ENCODE data around the gene RNU4-1. TPM values are rescaled to one million over a fixed set of nuclear protein-coding genes. Genes with fewer than 3 reads are reported as not detected.
"Not testable (repeated sequence)": the region's sequence is repeated elsewhere in the genome, so short reads cannot be mapped to it uniquely, and the experiment has no call there.

The RNU4-1 gene
- under 0.01 TPM in 2 replicates for total RNA-seq

DNA sequence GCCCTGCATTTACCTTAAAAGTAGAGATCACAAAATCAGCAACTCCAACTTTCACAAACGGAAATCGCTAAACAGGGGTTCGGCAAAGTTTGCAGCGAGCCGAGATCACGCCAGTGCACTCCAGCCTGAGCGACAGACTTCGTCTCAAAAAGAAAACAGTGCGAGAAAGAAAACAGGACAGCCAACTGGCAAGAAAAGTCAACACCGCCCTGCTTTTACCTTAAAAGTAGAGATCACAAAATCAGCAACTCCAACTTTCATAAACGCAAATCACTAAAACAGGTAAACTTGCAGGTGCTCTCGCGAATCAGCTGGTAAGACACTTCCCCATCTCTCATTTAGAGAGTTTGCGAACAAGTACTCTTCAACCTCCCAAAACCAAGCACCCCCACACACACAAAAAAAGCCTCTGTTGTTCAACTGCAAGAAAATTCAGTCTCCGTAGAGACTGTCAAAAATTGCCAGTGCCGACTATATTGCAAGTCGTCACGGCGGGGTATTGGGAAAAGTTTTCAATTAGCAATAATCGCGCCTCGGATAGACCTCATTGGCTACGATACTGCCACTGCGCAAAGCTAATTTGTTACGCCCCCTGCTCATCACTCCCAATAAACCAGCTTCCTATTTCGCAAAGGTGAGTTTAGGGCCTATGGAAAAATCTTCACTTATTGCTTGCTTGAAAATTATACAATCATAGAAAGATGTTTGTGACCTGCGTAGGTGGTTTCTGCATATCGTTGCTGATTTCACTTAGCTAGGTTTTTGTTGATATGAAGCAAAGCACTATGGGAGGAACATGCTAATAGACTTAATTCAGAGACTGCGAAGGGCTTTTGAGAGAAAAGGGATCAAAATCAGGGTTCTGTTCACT is at the start of gene RNU4-1:
Gene RNU4-1 (minus strand): TSS at position 577 of the 871 bp plus-strand sequence.
- DNase-seq (ENCODE audit: extremely low read depth, low read depth, low spot score) = peak; percentile 83

DNA sequence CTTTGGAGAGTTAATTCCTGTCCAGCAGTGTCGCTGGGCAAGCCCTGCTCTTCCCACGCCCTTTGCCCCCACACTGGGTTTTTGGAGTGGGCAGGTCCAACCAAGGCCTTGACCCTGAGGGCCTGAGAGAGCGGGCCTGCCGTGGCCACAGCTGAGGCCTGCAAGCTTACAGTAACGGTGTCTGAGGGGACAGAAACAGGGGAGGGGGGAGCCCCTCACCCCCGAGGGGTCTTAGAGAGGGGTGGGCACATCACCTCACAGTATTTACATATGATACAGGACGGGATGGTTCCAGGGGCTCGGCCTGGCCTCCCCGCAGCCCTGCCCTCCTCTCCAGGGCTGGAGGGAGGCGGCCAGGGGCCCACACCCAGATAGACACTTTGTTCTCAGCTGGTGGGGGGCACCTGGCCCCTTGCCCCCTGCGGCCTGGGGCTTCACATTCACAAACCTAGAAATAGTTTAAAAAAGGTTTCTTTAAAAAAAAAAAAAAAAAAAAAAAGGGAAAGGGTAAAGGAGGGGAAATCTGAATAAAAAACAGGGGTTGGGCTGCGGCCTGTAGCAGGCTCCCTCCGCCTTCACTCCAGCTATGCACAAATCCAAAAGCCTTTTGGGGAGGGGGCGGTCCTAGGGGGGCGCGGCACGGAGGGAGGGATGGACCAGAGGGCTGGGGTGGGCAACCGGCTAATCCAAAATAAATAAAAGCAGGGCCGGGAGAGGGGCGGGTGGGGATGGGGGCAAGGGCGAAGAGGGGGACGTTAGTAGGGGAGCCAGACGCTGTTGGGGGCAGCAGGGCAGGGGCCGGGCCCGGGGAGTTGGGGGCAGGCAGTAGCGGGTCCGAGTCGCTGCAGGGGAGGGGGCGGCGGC is 49.4 kb upstream of the RNU4-1 start:
- DNase-seq (ENCODE audit: extremely low read depth, low read depth, low spot score) = no peak

DNA sequence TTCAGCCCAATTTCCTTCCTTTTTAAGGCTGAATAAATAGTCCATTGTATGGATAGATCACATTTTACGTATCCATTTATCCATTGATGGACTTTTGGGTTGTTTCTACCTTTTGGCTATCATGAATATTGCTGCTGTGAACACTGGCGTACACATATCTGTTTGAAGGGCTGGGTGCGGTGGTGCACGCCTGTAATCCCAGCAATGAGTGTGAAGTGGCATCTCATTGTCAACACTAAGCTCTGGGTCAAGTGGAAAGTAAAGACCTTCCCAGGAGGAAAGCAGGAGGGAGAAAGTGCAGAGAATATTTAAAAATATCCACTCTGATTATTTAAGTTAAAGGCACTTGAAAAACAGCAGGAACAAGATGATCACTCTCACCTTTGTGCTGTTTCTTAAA is 46.2 kb upstream of the RNU4-1 start:
- DNase-seq (ENCODE audit: extremely low read depth, low read depth, low spot score) = no peak

DNA sequence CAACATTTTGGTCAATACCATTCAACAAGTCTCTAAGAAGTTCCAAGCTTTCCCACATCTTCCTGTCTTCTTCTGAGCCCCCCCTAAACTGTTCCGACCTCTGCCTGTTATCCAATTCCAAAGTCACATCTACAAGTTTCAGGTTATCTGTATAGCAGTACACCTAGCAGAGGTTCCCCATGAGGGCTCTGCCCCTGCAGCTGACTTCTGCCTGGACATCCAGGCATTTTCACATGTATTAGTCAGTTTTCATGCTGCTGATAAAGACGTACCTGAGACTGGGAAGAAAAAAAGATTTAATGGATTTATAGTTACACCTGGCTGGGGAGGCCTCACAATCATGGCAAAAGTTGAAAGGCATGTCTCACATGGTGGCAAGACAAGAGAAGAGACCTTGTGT is 44.7 kb upstream of the RNU4-1 start:
- no peak for DNase-seq (ENCODE audit: extremely low read depth, low read depth, low spot score)

DNA sequence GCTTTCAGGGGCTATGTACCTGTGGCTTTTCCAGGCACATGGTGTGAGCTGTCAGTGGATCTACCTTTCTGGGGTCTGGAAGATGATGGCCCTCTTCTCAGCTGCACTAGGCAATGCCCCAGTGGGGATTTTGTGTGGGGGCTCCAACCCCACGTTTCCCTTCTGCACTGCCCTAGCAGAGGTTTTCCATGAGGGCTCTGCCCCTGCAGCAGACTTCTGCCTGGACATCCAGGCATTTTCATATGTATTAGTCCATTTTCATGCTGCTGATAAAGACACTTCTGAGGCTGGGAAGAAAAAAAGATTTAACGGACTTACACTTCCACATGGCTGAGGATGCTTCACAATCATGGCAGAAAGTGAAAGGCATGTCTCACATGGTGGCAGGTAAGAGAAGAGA is 43.4 kb upstream of the RNU4-1 start:
- DNase-seq (ENCODE audit: extremely low read depth, low read depth, low spot score) = not testable (repeated sequence)

DNA sequence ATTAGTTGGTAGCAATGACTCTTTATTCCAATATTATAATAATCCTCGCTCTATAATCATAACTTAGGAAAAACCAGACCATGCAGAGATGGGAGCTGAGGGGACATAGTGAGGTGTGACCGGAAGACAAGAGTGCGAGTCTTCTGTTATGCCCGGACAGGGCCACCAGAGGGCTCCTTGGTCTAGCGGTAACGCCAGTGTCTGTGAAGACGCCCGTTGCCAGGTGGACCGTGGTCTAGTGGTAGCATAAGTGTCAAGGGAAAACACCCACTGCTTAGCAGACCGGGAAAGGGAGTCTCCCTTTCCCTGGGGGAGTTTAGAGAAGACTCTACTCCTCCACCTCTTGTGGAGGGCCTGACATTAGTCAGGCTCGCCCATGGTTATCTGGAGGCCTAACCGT is 42.4 kb upstream of the RNU4-1 start:
- DNase-seq (ENCODE audit: extremely low read depth, low read depth, low spot score) = not testable (repeated sequence)

DNA sequence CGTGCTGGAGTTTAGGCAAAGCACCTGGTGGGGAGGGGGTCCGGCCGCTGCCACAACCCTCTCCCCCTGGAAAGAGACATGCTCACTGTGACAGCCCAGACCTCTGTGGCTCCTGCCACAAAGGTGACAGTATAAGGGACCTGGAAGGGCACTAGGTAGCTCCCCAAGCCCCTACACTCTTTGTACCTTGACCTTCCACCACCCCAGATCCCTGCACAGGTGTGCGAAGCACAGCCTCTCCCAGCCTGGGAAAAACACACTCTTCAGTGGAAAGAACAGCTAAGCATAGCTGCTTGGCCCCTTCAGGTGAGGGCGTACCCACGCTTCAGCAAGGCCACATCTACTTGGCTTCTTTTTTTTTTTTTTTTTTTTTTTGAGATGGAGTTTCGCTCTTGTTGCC is 39.5 kb upstream of the RNU4-1 start:
- DNase-seq (ENCODE audit: extremely low read depth, low read depth, low spot score) = no peak

DNA sequence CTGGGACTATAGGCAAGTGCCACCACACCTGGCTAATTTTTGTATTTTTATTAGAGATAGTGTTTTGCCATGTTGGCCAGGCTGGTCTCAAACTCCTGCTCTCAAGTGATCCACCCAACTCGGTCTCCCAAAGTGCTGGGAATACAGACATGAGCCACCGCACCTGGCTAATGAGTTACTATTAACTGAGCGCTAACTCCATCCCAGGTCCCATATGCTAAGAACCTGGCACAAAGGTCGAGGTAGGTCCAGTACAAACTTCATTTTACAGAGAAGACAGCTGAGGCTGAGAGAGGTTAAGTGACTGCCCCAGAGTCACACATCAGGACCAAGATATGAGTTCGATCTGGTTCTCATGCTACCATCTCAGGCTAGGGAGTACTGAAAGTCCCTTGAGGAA is 39.0 kb upstream of the RNU4-1 start:
- no peak for DNase-seq (ENCODE audit: extremely low read depth, low read depth, low spot score)

DNA sequence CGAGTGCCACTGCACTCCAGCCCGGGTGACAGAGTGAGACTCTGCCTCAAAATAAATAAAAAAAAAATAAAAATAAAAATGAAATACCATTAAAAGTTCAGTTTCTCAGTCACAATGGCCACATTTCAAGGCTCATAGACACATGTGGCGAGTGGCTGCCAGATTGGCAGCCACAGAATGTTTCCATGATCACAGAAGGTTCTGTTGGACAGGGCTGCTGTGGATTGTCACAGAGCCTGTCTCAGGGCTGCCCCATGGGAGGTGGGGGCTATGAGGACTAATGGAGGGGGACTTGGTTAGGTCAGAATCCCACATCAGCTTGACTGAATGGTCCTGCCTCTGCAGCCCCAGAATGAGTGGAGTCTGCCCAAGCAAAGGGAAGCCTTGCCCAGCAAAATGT is 38.4 kb upstream of the RNU4-1 start:
- no peak for DNase-seq (ENCODE audit: extremely low read depth, low read depth, low spot score)

DNA sequence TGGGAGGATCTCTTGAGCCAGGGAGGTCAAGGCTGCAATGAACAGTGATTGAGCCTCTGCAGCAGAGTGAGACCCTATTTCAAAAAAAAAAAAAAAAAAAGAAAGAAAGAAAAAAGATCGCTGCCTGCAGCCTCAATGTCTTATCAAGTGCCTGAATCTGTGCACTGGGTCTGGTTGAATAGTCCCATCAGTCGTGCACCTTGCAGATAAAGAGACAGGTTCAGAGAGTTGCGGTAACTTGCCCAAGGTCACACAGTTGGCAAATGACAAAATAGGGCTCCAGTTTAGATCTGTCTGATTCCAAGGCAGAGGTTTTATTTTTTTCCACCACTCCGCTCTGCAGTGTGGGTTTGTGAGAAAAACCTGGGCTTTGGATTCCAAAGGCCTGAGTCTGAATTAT is 35.2 kb upstream of the RNU4-1 start:
- DNase-seq (ENCODE audit: extremely low read depth, low read depth, low spot score) = no peak

DNA sequence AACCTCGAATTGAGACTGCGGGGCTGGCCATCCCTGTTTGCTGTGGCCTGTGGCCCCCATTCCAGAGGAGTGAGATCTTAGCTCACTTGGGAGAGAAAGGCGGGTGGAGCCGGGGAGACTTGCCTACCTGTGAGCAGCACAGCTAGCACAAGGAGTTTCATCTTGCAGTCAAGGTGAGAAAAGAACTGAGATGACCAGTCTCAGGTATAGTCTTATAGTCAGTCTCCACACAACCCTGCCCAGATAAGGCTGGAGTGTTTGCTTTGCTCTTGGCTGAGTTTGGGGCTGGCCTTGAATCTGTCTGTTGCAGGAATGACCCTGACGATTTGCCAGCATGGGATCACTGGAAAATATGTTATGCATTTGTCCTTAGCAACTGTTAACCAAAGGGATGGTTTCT is 34.6 kb upstream of the RNU4-1 start, which contains the start of gene PLA2G1B:
Gene PLA2G1B (minus strand): TSS at position 187 of the 400 bp plus-strand sequence. CDS start 26 bp downstream, at position 161.
- no peak for DNase-seq (ENCODE audit: extremely low read depth, low read depth, low spot score)

DNA sequence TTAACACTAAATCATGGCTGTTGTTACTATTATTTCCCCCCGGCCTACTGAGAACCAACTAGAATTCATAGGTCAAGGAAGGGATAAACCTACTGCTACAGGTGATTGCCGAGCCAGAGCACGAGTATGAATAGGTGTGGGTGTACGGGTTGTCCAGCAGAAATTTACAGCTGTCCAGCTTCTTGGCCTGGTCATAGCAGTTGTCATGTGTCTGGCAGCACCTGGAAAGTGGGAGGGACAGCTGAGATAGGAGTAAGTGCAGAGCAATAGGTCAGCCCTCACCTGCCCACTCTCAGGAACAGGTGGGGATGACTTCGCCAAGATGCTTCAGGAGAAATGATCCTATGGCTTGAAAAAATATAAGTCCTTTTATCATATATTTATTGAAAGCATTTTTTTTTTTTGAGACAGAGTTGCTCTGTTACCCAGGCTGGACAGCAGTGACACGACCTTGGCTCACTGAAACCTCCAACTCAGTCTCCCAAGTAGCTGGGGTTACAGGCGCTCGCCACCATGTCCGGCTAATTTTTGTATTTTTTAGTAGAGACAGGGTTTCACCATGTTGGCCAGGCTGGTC is 31.9 kb upstream of the RNU4-1 start:
- no peak for DNase-seq (ENCODE audit: extremely low read depth, low read depth, low spot score)

DNA sequence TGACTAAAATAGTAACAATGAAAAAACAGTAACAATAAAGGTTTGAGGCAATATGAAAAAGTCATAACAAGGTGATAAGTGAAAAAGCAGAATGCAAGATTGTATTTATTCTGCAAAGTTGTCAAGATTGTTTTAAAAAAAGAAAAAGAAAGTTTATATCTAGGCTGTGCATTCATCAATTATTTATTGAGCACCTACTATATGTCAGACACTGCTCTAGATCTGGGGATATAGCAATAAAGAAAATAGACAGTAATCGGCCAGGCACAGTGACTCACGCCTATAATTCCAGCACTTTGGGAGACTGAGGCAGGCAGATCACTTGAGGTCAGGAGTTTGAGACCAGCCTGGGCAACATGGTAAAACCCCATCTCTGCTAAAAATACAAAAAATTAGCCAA is 30.7 kb upstream of the RNU4-1 start:
- DNase-seq (ENCODE audit: extremely low read depth, low read depth, low spot score) = no peak

DNA sequence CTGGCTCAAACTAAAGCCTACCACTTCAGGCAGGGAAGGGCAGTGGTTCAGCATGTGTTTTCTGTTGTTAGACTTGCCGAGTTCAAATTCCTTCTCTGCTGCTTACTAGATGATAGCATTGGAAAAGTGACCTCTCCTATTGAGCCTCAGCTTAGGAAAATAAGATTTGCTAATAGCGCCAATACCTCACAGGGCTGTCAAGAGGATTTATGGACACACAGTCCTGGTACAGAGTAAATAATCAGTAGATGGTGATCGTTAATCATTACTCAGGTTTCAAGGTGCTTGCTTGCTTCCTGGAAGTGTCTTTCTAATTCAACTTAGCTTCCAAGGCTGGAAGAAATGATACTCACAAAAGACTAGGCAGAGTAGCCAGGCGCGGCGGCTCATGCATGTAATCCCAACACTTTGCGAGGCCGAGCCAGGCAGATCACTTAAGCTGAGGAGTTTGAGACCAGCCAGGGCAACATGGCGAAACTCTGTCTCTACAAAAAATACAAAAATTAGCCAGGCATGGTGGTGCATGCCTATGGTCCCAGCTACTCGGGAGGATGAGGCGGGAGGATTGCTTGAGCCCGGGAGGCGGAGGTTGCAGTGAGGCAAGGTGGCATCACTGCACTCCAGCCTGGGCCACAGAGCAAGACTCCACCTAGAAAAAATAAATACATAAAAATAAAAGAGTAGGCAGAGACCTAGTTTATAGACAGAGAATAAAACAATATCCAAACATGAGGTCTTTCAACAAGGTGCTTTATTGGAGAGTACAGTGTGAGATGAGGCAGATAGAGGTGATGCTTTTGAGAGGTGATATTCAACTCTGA is 28.6 kb upstream of the RNU4-1 start:
- no peak for DNase-seq (ENCODE audit: extremely low read depth, low read depth, low spot score)

DNA sequence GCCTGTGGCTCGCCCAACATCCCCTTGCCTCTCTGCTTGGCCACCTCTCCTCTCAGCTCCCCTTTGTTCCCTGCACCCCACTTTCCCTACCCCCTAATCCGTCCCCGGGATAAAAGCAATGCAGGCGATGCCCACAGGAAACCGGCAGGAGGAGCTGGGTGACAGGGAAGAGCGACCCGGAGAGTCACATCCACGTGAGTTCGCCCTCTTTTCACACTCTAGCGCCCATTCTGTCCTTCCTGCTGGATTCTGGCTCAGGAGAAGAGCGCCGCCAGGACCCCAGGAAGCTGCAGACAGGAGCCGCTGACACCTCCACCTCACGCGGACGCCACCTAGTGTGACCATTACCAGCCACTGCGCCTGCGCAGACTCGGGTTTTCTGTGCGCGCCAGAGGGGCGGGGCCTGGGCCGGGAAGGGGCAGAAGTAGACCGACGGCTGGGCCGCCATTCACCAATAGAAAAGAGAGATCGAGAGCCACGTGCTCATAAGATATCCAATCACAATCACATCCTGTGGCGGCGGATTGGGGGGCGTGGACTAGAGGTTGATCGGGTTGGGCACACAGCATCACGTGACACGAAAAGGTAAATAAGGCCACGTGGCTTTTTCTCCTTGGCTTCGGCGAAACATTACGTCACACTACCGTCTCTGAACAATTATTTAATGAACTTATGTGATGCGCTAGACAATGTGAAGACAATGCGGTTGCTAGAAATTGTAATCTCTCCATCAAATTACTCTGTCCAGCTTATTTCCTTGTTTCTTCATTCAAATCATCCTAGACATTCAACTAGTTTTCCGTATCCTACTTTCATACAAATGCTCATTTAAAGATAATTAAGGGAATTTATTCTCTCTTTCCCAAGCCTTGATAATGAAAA is 24.4 kb upstream of the RNU4-1 start:
- peak; percentile 94 for DNase-seq (ENCODE audit: extremely low read depth, low read depth, low spot score)

DNA sequence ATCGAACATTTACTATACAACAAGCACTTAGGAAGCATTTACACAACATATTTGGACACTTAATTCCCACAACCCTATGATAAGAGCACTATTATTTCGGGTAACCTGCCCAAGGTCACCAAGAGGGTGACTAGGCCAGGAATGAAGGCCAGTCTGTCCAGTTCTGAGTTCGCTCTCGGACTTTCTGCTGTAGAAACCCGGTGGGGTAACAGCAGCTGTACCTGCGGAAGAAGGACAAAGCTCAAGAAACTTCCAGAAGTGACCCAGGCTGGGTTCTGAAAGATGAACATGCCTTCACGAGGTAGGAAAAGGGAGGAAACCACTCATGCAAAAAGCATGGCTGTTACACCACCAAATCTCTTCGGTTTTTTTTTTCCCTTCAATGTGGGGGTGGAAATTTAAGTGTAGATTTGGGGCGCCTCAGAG is 23.8 kb upstream of the RNU4-1 start:
- no peak for DNase-seq (ENCODE audit: extremely low read depth, low read depth, low spot score)

DNA sequence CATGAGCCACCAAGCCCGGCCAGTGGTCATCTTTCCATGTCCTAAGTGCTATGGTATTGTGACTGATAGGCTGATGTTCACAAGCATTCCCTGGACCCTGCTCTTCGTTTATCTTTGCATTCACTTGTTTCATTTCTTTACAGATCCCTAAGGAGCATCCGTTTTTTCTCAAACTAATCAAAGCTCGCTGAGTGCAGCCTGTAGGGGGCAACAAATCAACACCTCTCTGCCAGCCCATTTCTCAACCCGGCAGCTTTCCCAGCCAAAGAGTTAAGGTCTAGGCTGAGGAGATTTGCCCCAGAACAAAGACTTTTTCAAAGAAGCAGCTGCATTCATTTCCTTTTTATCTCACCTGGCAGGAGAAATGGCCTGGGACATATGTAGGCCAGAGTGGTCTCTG is 21.2 kb upstream of the RNU4-1 start:
- DNase-seq (ENCODE audit: extremely low read depth, low read depth, low spot score) = no peak

DNA sequence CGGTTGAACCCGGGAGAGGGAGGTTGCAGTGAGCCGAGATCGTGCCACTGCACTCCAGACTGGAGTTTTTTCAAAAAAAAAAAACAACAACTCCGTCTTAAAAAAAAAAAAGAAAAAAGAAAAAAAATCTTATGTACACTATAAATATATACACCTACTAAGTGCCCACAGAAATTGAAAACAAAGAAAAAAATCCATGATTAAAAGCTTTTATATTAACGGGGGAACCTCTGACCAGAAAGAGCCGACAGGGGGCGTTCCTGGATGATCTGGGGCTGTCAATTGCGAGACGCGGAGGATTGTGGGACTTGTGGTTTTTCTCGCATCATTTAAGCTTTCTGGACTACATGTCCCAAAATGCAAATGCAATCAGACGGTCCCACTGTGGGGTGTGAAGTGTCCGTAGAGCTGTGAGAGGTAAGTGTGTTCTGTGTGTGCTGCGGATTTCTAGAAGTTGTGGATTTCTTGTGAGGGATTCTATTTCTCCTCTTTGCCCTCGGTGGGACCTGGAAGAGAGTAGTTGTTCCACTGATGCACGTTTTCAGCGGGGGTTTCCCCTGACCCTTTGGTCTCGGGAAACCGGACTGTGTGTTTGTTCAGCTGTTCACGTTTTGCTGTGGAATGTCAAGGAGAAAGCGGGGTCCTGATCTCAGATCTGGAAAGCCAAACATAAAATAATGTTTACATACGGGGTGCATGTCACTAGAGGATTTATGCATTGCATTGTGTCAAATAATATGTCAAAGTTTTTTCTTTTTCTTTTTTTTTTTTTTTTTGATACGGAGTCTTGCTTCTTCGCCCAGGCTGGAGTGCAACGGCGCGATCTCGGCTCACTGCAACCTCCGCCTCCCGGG is 9.2 kb upstream of the RNU4-1 start, which contains the start of gene SIRT4:
Gene SIRT4 (plus strand): TSS at position 360 of the 854 bp plus-strand sequence. CDS start 1,241 bp downstream, outside the sequence.
- DNase-seq (ENCODE audit: extremely low read depth, low read depth, low spot score) = peak; percentile 95

DNA sequence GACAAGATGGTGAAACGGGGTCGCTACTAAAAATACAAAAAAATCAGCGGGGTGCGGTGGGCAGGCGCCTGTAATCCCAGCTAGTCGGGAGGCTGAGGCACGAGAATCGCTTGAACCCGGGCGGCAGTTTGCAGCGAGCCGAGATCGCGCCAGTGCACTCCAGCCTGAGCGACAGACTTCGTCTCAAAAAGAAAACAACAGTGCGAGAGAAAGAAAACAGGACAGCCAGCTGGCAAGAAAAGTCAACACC is 701 bp downstream of the RNU4-1 start:
- no peak for DNase-seq (ENCODE audit: extremely low read depth, low read depth, low spot score)

All from glomerular endothelial cell (primary cell).